ENCODE measurements around the gene SLC39A2.
"Not testable (repeated sequence)": the region's sequence is repeated elsewhere in the genome, so short reads cannot be mapped to it uniquely, and the experiment has no call there.

SLC39A2 gene, protein sequence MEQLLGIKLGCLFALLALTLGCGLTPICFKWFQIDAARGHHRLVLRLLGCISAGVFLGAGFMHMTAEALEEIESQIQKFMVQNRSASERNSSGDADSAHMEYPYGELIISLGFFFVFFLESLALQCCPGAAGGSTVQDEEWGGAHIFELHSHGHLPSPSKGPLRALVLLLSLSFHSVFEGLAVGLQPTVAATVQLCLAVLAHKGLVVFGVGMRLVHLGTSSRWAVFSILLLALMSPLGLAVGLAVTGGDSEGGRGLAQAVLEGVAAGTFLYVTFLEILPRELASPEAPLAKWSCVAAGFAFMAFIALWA

DNA sequence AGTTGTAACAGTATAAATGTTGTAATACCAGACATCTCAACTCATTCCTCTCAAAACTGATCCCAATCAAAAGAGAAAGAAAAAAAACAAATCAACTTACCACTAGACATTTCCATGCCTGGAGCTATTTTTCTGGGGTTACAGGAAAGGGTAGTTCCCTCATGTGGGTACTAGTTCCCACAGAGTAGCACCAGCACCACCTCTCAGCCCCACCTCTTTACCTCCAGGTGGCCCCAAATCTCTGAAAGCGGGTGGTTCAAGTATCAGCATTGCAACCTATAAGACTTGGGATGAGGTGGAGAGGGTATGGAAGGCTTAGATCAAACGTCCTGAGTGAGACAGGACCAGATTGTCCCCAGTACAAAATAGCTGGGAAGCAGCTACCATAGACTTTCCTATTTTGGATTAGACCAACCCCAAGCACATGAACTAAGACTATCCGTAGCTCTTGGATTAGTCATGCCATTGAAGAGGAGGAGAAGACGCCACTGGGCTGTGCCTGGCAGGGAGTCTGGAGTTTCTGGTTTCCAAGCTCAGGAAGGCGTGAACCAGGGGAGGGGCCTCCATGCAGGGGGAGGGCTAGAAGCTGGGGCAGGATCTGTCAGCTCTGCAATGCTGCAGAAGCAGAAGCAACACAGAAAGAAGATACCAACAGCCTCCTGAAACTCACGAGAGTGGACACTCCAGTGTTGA is at the start of gene SLC39A2:
Gene SLC39A2 (plus strand): TSS at position 620 of the 693 bp plus-strand sequence. CDS start 154 bp downstream, outside the sequence.
- DNase-seq (ENCODE audit: extremely low spot score, insufficient read length, low read depth) = no peak
- no peak for FAIRE-seq

DNA sequence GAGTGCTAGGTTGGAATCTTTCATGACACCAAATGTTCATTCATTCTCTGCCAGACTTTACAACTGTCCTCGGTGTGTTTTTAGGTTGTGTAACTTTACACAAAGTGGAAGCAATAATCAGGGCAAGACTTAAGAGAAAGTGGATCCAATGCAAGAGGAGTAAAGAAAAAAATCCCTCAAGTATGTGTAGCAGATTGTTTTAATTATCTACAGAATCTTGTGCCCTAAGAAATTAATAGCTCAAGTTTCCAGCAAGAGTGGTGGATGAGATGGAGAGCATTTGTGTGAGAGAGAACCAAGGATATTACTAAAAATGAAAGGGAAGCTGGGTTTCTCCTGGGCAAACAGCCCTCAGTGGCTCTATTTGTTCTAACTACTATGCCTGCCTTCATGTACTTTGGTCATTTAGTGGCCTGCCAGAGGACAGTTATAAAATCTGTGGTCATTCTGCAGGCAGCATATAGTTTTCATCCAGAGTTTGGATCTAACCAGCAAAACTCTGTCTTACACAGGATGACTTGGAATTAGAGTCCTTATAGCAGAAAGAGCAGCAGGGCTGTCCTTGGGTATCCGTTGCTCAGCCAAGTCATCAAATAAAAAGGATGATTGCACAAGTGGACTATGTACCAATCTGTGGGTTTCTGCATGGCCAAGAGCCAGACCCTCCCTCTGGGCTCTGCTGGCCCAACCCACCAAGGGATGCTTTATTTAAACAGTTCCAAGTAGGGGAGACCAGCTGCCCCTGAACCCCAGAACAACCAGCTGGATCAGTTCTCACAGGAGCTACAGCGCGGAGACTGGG is 44.2 kb upstream of the SLC39A2 start, which contains the start of gene RNASE2:
Gene RNASE2 (plus strand): TSS at position 752 of the 802 bp plus-strand sequence. CDS start 285 bp downstream, outside the sequence.
- FAIRE-seq = not testable (repeated sequence)

DNA sequence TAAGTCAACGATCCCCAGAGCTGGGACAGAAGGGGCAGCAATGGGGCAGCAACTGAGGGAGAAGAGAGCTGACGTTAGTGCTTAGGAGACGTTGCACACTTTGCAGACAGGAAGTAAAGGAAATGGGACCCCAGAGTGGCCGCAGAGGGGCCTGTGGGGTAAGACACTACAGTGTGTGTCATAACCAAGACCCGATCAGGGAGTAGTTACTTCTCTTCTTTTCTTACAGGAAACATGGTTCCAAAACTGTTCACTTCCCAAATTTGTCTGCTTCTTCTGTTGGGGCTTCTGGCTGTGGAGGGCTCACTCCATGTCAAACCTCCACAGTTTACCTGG is 43.6 kb upstream of the SLC39A2 start:
- not testable (repeated sequence) for DNase-seq (ENCODE audit: extremely low spot score, insufficient read length, low read depth); FAIRE-seq

More for the DNA sequence above, 44.2 kb upstream of the SLC39A2 start, which contains the start of gene RNASE2:
- not testable (repeated sequence) for DNase-seq (ENCODE audit: extremely low spot score, insufficient read length, low read depth)

DNA sequence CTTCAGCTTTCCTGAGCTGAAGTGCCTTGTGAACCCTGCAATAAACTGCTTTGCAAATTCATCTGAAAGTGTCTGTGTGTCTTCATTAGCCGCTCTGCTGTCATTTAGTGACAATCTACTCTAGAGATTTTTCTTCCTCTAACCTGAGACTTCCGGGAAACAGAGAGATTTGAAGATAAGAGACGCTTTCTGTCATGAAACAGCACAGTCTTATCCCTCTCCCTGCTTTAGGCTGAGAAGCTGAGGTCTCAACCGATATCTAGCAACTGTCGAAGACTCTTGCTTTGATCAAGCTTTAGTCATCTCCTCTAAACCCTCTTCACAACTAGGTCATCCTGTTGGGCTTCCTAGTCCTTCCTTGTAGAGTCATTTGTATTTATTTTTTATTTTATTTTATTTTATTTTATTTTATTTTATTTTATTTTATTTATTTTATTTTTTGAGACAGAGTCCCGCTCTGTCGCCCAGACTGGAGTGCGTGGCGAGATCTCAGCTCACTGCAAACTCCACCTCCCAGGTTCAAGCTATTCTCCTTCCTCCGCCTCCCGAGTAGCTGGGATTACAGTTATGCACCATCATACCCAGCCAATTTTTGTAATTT is 42.6 kb upstream of the SLC39A2 start:
- DNase-seq (ENCODE audit: extremely low spot score, insufficient read length, low read depth) (no peak), FAIRE-seq (no peak)

DNA sequence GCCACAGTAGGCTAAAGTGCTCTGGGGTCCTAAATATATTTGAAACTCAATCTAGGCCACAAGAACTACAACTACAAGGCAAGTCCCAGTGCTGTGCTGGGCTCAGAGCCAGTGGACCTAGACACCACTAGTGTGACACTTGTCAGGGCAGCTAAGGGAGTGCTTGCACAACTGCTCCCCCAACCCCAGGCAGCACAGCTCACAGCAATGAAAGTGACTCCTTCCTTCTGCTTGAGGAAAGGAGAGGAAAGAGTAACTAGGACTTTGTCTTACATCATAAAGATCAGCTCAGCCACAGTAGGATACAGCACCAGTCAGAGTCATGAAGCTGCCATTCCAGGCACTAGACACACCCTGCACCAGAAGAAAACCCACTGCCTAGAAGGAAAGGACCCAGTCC is 40.1 kb upstream of the SLC39A2 start:
- DNase-seq (ENCODE audit: extremely low spot score, insufficient read length, low read depth) = not testable (repeated sequence)

DNA sequence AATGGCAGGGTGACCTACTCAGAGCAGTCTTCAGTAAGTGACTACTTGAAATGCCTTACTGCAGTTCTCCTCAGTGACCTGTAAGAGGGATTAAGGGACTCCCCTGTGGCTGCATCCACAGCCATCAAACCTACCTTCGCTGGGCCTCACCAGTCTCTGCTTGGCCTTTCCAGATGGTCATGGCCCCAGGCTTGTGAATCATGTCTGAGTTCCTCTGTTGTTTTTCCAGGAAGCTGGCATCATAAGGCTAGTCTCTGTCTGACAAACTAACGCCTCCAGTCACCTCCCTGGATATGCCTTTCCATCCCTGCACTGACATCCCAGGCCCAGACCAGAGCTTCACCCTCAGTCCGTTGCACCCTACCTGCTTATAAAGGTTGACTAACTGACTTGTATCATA is 29.8 kb upstream of the SLC39A2 start:
- DNase-seq (ENCODE audit: extremely low spot score, insufficient read length, low read depth) (no peak), FAIRE-seq (no peak)

More for the DNA sequence above, 40.1 kb upstream of the SLC39A2 start:
- FAIRE-seq = not testable (repeated sequence)

DNA sequence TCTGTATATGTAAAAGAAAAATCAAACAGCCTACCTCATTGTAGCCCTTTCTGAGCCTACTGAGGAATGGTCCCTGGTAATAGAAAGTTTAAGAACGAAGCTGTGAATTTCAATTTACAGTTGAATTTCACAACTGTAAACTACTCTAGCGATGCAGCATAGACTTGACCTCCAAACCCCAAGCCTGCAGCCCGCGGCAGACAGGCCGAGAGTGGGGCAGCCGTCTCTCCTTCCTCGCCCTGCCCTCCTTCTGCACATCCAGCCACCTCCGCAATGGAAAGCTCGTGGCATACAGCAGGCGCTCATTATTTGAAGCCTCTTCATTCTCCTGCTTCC is 28.5 kb upstream of the SLC39A2 start:
- FAIRE-seq = no peak
- DNase-seq (ENCODE audit: extremely low spot score, insufficient read length, low read depth) = no peak

DNA sequence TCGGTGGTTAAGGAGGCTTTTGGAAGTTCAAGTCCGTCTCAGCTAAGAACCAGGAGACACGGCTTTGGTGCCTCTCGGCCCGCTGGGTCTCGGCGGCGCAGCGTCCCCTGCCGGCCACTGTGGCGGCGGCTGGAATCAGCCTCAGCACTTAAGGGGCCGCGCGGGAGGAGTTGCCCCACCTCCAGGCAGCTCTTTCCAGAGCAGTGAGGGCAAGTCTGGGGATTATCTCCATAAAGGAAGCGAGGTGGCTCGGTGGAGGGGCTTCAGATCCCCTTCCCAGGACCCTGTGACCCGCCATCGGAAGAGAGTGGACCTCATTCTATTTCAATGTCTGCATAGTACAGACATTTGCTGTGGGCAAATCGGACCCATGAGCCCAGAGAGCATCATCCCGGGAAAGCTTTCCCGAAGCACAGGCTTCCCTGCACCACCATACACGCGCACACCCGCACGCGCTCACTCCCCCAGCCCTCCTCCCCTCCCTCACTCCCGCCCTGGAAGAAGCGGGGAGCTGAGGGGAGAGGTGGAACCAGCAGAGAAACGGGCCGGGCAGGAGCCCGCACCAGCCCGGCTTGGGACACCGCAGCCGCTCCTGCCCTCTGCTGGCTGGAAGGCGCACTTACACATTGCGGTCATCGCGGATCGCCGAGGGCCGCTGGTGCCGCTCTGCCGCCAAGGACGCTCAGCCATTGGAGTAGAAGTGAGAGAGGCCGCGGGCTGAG is 27.9 kb upstream of the SLC39A2 start:
- FAIRE-seq = peak; percentile 89
- peak; percentile 68 for DNase-seq (ENCODE audit: extremely low spot score, insufficient read length, low read depth)

DNA sequence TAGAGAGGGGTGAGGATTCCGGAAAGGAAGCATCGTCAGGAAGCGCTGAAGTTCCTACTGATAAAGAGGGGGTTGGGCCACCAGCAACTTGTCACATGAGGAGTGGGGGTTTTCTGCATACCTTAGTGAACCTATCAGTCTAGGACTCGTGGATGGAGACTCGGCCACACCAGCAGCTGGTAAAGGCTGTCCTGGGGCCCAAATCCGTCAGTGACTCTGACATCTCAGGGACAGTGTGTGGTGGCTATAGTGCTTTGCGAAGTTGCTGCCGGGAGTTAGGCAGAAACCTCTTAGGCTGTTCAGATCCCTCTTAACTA is 27.4 kb upstream of the SLC39A2 start:
- no peak for FAIRE-seq
- DNase-seq (ENCODE audit: extremely low spot score, insufficient read length, low read depth) = no peak

DNA sequence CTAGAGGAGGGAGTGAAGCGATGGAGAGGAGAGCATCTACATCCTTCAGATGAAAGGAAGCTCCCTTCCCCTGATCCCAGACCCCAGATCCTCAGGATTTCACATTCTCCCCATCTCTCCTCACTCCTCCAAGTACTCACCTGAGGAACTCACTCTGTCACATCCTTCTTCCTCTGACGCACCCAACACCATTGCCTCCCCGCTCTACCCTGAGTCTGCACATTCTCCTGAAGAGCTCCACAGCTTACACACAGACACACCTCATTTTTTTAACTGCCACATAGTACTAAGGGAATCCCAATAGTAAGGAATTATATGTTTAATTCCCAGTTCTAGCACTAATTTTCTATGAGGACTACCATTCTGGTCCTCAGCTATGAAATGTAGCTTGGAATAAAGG is 25.6 kb upstream of the SLC39A2 start:
- no peak for FAIRE-seq

DNA sequence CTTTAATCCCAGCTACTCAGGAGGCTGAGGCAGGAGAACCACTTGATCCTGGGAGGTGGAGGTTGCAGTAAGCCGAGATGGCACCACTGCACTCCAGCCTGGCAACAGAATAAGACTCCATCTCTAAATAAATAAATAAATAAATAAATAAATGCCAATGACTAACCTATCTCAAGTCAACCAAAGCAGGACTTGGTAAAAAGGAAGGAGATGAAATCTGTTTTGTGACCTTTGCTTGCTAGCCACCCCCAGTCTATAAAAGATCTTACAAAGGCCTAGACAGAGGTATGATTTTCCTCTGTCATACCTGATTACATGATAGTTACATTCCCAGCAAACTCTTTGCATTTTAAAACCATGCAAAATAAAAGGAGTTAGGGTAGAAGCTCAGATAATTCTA is 22.8 kb upstream of the SLC39A2 start:
- FAIRE-seq (no peak), DNase-seq (ENCODE audit: extremely low spot score, insufficient read length, low read depth) (no peak)

More for the DNA sequence above, 25.6 kb upstream of the SLC39A2 start:
- no peak for DNase-seq (ENCODE audit: extremely low spot score, insufficient read length, low read depth)

DNA sequence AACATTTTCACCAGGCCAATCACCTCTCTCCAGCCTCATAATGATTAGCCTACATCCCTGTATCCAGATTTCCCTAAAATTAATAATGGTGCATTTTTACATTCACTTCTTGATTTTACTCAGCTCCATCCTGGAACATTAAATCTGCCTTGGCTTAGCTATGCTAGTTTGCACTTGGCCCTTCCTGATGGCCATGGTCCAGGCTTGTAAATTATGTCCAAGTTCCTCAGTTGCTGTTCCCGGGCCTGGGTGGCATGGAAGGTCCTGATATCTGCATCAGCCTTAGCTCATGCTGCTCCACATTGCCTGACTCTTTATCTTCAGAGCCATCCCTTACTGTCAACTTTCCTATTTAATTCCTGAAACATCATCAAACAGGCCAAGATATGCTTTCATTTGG is 20.4 kb upstream of the SLC39A2 start:
- FAIRE-seq = no peak
- DNase-seq (ENCODE audit: extremely low spot score, insufficient read length, low read depth) = no peak

DNA sequence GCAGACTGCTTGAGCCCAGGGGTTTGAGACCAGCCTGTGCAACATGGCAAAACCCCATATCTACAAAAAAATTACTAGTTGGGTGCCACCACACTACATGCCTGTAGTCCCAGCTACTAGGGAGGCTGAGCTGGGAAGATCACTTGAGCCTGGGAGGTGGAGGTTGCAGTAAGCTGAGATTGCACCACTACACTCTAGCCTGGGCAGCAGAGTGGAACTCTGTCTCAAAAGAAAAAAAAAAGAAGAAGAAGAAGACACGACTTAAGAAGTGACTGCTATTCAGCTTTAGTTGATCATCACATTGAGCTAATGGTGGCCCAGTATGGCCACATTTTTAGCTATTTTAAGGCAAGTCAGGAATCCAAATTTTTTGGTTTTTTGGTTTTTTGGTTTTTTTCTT is 18.2 kb upstream of the SLC39A2 start:
- FAIRE-seq (no peak), DNase-seq (ENCODE audit: extremely low spot score, insufficient read length, low read depth) (no peak)

DNA sequence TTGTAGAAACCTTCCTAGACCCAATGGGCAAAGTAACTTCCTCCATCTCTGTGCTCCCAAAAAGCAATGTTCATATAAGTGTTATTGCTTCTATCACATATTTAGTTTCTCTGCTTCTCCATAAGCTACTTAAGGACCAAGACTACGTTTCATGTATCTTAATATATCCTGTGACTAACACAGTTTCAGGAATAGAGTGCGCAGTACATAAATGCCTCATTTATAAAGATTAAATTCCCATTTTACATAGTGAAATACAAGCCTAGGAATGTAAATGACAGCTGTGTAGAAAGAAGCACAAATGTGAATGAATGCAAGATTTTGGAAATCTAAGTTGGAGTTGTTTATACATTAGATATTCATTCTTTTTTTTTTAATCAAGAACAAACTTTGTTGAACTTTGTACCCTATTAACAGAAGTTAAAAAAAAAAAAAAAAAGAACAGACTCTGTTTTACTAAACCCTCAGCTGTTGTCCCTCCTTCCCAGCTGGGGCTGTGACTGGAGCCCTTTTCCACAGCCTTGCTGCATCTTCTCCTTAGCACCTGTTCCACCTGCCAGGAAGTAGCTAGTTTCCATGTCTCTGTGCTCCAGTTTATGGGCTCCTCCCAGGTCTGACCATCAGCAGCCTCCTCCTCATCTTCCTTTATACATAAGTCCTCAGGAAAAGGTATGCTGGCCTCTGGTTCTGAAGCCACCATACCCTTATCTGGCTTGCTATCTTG is 16.3 kb upstream of the SLC39A2 start:
- DNase-seq (ENCODE audit: extremely low spot score, insufficient read length, low read depth) (no peak), FAIRE-seq (no peak)

DNA sequence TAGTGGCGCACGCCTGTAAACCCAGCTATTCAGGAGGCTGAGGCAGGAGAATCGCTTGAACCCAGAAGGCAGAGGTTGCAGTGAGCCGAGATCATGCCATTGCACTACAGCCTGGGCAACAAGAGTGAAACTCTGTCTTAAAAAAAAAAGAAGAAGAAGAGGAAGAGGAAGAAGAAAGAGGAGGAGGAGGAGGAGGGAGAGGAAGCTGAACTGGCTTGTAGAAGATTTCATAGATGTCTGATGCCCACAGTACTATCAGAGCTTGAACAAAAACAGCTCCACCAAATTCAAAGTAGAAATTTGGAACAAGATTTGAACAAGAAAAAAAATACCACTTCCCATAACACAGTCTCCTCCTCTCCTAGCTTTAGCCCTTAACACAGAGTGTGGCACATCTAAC is 13.4 kb upstream of the SLC39A2 start:
- not testable (repeated sequence) for DNase-seq (ENCODE audit: extremely low spot score, insufficient read length, low read depth); FAIRE-seq

DNA sequence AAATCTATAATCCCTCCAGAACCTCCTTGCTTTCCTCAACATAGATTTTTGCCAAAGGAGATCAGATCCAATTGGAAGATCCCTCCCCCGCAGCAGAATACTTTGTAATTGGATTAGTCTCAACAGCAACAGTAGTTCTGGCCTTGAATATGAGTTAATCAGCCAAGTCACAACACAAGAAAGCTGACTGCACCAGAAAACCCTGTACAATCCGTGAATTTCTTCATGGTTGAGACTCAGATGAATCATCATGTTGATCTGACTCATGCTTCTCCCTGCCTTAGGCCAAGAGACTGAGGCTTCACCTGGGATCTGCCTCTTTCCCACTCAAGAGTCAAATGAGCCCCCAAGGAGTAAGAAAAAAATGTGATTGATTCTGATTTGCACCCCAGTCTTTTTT is 12.3 kb upstream of the SLC39A2 start:
- FAIRE-seq (no peak), DNase-seq (ENCODE audit: extremely low spot score, insufficient read length, low read depth) (no peak)

DNA sequence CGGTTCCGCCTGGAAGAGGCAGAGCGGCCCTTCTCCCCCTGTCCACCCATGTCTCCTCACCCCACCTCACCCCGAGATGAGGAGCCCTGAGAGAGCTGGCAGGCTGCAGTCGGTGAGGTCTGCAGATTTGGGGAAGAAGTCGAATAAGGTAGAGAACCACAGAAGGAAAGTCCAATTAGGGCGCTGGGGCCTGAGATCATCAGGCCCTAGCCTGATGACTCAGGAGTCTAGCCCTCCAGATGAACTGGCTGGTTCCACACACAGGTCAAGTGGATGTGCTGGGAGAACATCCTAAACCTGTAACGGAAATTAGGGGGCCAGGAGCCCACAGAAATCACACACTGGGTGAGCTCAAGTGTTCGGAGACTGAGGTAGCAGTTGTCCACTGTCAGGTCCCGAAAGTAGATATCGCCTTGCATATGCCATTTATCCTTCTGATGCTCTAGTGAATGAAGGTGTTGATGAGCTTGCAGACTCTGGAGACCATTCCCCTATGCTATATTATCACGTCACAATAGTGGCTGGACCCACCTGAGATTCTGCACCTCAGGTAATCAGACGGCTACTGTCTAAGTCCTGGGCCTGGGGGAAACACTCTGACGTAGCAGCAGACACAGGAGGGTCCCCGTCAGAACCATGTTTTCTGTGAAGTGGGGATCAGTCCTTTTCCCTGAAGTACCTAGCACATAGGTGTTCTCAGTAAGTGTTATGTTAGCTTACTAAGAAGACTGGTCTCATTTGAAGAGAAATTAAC is 10.2 kb upstream of the SLC39A2 start:
- DNase-seq (ENCODE audit: extremely low spot score, insufficient read length, low read depth) = no peak
- no peak for FAIRE-seq

DNA sequence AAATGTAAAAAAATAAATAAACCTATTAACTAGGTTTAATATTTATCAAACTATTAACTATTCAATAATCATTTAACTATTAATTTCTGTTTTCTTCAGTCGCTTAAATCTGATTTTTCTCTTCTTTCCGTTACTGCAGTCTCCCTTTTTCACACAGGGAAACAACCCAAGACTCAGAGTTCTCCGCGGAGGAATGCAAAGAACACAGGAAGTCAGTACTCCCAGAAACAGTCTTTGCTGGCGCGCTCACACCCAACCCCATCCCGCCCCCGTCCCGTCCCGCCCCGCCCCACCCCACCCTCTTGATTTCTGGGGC is 9.7 kb upstream of the SLC39A2 start:
- FAIRE-seq (no peak), DNase-seq (ENCODE audit: extremely low spot score, insufficient read length, low read depth) (no peak)

Data from GM18507 (cell line).